ENCODE results near the gene TEX13A.
"Not testable (repeated sequence)": the region's sequence is repeated elsewhere in the genome, so short reads cannot be mapped to it uniquely, and the experiment has no call there.

Gene TEX13A, protein sequence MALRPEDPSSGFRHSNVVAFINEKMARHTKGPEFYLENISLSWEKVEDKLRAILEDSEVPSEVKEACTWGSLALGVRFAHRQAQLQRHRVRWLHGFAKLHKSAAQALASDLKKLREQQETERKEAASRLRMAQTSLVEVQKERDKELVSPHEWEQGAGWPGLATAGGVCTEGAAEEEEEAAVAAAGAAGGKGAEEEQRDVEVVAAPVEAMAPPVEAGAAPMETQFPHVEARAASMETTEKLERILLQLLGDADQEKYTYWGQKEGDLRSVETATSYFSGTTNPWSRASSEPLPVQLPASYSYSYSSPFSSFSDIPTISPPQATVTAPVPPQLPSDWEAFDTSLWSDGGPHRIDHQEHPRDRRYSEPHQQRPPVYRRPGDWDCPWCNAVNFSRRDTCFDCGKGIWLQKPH

DNA sequence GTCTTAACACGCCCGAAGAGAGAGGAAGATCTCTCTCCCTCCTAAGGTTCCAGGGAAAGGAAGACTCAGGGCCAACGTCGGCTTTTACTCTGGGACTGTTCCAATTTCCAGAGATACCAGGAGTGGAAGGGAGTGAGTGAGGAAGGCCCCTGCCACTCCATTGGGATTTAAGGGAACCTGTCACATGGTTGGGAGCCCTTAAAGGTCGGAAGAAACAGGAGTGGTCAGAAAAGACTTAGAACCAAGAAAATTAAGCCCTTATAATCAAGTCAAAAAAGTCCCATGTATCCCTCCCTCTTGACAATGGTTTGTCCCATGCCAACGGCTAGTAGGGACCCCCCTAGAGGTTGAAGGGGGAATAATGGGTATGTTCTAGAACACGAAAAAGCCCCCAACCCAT, at the start of gene TEX13A:
Gene TEX13A, minus strand, starts transcription at position 59 of the 400 bp plus-strand sequence. CDS start 297 bp downstream, outside the sequence.
- no peak for DNase-seq

DNA sequence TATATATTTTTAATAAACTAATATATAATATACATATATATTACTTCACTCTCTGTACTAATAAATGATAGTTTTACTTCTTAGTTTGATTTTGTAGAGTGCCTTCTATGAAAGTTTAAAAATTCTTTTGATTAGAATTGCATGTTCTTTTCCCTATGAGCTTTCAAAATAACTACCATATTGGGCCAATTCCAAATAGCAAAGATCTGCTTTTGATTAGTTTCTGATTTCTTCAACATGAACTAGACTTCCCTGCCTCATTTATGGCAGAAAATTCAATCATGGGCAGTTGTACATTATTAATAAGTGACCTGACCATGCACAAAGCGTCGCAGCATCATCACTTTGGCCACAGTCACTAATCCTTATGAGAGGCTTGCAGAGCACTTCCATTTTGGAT, 48.9 kb upstream of the TEX13A start:
- DNase-seq, result no peak

DNA sequence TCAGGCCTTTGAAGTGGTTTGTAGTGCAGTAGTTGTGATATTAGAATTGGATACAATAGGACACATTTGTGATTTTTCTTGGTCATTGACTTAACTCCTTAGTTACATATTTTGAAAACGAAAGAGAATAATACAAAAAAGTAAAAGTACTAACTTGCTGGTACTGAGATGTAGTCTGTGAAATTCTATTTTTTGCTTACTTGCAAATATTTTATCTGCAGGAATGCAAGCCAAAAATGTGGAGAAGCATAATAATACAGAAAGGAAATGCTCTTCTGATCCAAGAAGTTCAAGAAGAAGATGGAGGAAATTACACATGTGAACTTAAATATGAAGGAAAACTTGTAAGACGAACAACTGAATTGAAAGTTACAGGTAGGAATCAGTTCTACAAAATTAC, 46.7 kb upstream of the TEX13A start:
- no peak for DNase-seq

DNA sequence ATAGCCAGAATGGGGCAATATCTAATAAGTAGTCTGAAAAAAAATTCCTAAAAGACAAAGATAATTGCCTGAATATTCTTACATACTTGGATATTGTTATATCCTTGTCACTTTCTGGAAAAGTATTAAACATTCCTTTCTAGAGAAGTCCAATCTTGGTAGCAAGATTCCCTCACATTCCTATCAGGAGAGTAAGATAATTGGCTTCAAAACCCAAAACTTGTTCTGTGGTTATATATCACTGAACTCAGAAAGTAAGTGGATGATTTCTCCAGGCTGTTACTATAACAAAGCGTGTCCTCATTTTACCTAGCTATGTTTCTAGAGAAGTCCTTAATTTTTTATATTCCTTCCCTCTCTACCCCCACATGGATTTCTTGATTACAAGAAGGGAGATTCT, 46.0 kb upstream of the TEX13A start:
- no peak for DNase-seq

DNA sequence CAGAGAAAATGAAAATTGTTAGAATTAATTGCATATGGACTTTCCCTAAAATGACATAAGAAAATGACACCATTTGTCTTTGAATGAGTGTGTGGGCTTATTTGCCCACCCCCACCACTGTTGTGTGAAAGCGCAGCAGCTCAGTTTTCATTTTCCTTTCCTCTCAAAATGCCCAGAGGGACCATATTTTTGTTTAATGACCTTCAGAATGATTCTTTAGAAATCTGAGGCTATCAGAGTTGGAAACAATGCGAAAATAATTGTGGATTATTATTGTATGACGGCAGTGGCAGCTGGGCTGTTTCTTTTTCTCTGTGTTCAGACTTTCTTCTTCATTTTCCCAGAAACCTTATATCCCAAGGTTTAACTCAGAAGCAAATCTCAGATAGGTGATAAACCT, 44.6 kb upstream of the TEX13A start:
- DNase-seq, result no peak

DNA sequence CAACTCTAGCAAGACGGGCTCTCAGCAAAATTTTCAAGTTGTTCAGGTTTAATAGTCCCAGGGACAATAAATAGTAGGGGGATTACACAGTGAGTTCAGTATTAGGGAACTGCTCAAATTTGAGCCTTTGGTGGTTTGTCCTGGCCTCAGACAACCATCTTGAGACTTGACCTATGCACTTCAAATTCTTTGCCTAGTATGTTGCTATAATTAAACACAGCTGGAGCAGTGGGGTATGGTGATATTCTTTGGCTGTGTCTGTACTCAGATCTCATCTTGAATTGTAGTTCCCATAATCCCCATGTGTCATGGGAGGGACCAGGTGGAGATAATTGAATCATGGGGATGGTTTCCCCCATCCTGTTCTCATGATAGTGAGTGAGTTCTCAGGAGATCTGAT, 43.3 kb upstream of the TEX13A start:
- DNase-seq, result no peak

DNA sequence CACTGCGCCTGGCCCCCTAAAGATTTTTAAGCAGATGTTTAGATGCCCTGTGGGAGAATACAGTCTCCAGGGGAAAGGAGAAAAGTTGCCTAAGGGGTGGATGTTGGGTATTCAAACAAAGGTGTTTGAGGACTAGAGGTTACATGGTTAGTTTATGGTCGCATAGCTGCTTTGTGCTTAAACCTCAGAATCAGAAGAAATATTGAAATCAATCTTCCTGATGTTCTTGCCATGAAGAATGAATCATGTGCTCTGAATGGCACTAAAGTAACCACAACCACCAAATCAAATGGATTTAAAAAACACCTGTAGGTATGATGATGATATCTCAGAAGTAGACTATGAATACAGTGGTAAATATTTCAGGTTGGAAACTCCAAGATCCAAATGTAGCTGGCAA, 42.7 kb upstream of the TEX13A start:
- DNase-seq, result no peak

DNA sequence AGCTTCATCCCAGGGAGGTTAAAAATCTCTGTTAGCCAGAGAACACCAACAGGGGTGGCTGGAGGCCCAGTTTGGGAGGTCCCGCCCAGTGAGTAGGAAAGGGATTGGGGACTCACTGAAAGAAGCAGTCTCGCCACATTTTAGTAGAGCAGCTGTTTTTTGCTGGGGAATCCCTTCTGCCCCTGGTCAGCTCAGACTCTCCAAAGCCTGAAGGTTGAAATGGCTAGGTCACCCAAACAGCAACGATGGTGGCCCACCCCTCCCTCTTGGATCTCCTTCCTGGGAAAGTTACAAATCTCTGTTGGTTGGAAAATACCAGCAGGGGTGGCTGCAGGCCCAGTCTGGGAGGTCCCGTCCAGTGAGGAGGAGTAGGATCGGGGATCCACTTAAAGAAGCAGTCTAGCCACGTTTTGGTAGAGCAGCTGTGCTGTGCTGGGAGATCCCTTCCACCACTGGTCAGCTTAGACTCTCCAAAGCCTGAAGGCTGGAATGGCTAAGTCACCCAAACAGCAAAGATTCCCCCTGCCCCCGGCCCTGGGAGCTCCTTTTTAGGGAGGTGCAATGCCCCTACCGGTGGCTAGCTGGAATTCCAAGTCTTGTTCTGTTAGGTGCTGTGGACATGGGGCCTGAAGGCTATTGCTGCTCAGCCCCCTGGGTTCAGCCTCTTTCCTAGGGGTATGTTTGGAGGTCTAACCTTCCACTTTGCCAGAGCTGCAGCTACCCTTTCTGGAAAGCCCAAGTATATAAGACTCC, 40.0 kb upstream of the TEX13A start:
- DNase-seq, result no peak

DNA sequence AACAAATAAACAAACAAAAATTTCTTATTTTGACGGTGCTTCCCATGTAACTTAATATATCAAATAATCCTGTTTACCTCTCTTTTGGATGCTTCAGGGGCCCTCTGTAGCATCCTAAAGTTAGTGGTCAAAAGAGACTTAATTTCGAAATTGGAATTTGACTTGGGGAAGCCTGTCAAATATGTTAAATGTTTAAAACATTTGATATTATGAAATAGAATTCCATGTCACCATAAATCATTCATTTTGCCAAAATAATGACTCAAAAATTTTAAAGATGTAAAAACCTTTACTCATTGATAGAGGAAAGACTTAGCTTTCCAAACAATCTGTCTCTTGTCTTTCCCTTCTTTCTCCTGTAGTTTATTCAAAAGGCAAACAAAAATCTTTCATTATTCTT, 20.6 kb upstream of the TEX13A start:
- no peak for DNase-seq

DNA sequence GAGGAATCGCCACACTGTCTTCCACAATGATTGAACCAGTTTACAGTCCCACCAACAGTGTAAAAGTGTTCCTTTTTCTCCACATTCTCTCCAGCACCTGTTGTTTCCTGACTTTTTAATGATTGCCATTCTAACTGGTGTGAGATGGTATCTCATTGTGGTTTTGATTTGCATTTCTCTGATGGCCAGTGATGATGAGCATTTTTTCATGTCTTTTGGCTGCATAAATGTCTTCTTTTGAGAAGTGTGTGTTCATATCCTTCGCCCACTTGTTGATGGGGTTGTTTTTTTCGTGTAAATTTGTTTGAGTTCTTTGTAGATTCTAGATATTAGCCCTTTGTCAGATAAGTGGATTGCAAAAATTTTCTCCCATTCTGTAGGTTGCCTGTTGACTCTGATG, 16.9 kb upstream of the TEX13A start:
- DNase-seq, result not testable (repeated sequence)

DNA sequence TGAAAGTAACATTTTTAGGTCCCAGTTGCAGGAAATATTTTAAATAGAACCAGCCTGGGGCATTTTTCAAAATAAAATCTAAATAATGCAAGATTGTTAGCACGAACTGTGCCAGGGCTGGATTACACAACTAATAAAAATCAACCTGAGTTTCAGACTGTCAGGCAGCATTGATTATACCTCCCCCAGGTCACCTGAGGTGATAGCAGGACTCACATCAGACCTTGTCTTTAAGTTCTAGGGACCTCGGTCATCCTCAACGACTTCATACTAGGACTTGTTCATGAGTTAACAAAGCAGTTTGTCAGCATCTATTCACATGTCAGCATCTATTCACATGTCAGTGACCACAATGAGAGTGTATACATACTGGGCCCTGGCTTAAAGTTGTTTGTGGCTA, 8.7 kb upstream of the TEX13A start:
- DNase-seq, result no peak

DNA sequence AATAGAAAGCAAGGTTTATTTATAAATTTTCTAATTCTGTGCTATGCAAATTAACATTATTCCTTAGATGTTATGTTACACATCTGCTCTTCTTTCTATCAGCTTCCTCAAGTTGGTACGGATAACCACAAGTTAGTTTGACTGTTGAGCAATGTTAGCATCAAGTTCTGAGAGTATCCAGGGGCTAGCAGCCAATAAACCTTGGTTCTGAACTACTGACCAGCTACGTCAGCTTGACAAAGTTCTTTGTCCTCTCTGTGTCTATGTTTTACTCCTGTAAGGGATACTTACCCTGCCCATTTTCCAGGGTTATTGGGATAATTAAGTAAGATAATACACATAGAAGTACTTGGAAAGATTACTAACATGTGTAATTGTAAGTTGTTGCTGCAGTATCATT, 8.1 kb upstream of the TEX13A start:
- DNase-seq, result no peak

DNA sequence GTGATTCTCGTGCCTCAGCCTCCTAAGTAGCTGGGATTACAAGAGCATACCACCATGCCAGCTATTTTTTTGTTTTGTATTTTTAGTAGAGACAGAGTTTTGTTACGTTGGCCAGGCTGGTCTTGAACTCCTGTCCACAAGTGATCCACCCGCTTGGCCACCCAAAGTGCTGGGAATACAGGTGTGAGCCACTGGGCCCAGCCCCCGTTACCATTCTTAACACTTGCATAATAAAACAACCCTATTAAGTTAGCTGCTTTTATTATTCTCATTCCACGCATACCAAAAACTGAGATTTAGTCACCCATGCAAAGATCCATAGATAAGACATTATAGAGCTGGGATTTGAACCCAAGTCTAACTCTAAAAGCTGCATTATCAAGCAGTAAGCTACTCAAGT, 6.0 kb upstream of the TEX13A start:
- no peak for DNase-seq

DNA sequence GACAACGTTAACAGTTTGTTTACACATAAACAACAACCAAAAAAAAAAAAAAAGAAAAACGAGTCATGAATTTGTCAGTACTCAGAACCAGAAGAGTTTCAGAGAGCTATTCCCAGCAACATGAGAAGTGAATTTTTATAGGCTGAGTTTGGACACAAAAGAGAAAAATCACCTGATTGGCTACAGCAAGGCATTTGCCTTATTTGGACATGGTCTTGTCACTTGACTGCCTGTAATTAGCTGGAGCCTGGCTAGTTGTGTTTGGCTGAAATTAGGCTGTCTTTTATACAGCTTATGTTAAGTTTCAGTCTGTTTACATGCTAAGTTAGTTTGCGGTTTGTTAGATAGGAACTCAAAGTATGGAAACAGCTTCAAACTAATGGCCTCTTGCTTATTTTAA, 880 bp upstream of the TEX13A start:
- DNase-seq, result no peak

DNA sequence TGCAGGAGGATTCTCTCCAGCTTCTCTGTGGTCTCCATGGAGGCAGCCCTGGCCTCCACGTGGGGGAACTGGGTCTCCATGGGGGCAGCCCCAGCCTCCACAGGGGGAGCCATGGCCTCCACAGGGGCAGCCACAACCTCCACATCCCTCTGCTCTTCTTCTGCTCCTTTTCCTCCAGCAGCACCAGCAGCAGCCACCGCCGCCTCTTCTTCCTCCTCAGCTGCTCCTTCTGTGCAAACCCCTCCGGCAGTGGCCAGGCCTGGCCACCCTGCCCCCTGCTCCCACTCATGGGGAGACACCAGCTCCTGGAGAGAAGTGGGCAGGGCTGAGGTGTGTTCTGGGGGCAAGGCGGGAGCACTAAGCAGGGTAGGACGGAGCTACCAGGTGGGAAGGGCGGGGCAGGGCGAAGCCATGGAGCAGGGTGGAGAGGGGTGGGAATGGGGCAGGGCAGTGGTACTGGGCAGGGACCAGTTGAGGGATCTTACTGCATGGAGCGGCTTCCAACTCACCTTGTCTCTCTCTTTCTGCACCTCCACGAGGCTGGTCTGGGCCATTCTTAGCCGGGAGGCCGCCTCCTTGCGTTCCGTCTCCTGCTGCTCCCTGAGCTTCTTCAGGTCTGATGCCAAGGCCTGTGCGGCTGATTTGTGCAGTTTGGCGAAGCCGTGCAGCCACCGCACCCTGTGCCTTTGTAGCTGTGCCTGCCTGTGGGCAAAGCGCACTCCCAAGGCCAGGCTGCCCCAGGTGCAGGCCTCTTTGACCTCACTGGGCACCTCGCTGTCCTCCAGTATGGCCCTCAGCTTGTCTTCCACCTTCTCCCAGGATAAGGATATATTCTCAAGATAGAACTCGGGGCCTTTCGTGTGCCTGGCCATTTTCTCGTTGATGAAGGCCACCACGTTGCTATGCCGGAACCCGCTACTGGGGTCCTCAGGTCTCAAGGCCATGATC, 766 bp downstream of the TEX13A start:
- no peak for DNase-seq

DNA sequence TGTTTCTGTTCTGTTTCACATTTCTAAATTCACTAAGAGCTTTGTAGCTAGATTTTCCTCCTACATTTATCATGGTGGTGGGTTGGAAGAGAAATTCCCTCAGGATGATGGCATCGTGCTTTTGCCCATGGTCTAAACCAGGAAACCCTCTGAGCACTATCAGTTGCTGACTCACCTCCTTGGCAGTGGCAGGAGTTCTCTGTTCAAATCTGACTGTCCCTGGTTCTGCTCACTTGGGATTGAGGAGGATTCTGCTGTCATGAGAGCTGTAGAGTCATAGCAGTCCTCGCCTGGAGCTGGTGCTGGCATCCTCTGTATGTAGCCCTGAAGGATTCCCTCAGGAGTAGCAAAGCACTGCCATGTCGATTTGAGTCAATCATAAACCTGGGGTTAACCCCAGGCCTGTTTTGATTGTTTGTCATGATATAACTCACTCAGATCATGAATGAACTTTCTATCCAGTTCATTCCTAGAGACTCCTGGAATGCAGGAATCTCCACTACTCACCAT, 9.4 kb downstream of the TEX13A start:
- no peak for DNase-seq

DNA sequence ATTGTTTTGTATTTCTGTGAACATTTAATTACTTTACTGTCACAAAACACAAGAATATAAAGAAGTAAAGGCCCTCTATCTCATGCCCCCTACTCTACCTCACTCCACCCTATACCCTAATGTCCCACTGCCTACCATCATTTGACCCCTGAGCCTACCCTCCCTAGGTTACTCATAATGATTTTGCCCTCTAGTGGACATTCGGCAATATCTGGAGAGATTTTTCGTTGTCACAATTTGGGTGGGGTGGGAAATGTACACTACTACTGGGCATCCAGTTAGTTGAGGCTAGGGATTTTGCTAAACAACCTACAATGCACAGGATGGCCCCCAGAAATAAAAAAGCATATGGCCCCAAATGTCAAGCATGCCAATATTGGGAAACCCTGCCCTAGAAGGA, 10.2 kb downstream of the TEX13A start:
- DNase-seq, result no peak

DNA sequence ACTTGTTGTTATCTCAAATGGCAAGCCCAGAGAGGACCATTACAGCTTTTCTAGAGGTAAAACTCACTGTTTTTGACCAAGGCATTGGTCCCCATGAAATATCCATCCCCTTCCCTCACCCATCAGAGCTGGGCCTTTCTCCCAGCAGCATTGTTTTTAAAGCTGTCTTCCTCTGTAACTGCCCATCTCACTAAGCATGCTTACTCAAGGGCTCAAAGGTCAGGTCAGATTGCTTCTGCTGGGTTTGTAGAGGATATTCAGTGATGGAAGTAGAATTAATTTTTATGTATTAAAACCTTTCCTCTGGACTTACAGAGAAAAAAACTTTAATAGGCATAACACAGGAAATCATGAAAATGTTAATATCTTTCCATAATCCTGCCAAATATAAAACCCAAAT, 11.1 kb downstream of the TEX13A start:
- no peak for DNase-seq

DNA sequence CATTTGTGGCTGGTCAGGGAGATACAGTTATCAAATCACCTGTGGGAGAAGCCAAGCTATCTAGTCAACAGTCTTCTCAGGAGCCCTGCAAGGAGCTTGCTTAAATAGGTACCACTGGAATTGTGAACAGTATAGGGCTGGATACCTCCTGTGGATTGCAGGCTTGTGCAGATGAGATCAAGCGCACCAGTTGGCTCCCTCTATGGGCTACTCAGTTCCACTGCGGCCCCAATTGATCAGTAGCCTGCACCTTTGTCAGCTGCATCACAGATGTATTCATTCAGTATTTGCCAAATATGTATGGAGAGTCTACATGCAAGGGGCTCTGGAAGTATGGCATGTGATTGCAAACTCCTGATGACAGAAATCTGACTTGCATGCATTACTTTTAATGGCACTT, 28.6 kb downstream of the TEX13A start:
- DNase-seq, result no peak

DNA sequence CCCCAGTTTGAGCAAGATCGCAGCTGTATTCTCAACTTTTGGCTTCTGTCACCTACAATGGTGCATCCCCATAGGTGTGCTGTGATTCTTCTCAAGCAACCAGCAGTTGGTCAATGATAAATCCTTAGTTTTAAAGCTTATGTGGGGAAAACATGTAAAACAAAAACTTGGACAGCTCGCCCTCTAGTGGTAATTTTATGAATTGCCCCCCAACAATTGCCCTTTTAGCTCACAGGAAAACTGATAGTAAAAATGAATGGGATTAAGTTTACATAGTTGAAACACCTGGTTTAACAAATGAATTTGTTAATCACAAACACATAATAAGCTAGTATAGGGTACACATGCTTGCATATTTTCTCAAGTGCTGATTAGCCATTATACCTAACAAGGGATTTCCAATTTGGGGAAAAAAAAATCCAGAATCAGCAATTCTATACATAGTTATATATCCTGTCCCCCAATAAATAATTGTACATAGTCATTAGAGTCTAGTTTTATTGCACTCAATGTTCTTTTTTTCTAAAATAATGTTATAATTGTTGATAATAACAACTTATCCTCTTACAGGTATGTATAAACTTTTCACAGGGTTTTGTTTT, 30.1 kb downstream of the TEX13A start:
- DNase-seq, result no peak

DNA sequence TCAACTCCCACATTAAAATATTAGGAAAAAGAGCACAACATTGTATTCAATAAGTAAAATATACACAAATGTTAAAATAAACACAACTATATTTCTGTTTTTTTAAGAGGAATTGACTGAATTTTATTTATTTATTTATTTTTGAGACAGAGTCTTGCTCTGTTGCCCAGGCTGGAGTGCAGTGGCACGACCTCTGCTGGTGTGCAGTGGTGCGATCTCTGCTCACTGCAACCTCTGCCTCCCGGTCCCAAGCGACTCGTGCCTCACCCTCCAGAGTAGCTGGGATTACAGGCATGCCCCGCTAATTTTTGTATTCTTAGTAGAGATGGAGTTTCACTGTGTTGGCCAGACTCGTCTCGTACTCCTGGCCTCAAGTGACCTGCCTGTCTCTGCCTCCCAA, 31.4 kb downstream of the TEX13A start:
- no peak for DNase-seq

DNA sequence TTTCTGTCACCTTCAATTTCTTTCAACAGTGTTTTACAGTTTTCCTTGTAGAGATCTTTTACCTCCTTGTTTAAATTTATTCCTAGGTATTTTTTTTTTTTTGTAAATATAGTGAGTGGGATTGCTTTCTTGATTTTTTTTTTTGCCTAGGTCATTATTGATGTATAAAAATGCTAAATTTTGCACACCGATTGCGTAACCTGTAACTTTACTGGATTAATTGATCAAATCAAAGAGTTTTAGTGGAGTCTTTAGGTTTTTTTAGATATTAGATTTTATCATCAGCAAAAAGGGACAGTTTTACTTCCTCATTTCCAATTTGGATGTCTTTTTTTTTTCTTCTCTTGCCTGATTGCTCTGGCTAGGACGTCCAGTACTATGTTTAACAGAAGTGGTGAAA, 40.9 kb downstream of the TEX13A start:
- no peak for DNase-seq

DNA sequence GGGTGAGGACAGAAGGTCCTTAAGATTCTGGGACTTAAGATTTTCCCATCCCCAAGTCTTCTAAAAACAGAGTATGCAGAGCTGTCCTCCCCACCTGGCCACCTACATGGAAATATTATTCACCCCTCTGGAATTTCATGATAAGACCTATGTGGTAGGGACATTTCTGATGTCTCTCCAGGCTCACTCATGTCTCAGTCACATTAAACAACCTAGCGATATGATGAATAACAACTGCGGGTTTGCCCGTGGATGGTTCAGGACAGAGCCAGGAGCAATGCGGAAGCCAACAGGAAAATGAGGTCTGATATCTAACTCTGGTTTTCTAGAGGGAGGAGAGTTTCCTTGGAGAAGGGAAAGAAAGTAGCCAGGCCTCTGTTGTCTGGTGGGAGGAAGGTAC, 47.4 kb downstream of the TEX13A start:
- no peak for DNase-seq

Data from NCI-H2227 treated with DMSO at 0.1 percent for 48 hours (cell line).